ENCODE data around the gene CUL7.

GRCh38 chr6:43077333-43077809 is 23.7 kb upstream of the CUL7 start:
- TF ChIP-seq CTCF (conservative IDR thresholded peaks at IDR 0.05; ENCODE audit: low read length) (no peak), EZH2phosphoT487 (IDR thresholded peaks at IDR 0.05; ENCODE audit: borderline replicate concordance, low read depth, low read length) (no peak)
